CD14-positive monocyte (primary cell): ENCODE measurements around the gene SLC45A3. TPM values are rescaled to one million over a fixed set of nuclear protein-coding genes. Genes with fewer than 3 reads are reported as not detected.

ENCODE experiments used
- DNase-seq, 3 donors: peaks; one replicate each; pipeline ENCODE4 v3.0.0-alpha.2; 2011 to 2022
- H2AFZ ChIP-seq: 2 replicates; pipeline ENCODE4 v1.6.0; 2012; ENCODE audit warnings: mild to moderate bottlenecking, low read depth, low read length, inconsistent platforms; ENCODE audit not compliant: insufficient read depth, poor library complexity, severe bottlenecking
- H3K27ac ChIP-seq, 2 donors: 1 replicate in 1 of 2; 2 replicates in 1 of 2; pipeline ENCODE4 v1.5.1; 2012 to 2013; ENCODE audit warnings: low read length in 2 of 2, control low read depth in 1 of 2, inconsistent platforms in 1 of 2, low read depth in 1 of 2, mild to moderate bottlenecking in 1 of 2
- H3K27me3 ChIP-seq, 2 donors: one replicate each; pipeline versions ENCODE4 v1.6.0 to v1.6.1; 2011 to 2013; ENCODE audit warnings: low read length in 2 of 2; ENCODE audit not compliant: control insufficient read depth in 2 of 2, insufficient read depth in 2 of 2
- H3K36me3 ChIP-seq, 2 donors: replicated peaks in 1 of 2; 1 replicate in 1 of 2; 2 replicates in 1 of 2; pipeline versions ENCODE4 v1.5.1 to v1.6.1; 2012 to 2013; ENCODE audit warnings: low read length in 2 of 2, control low read depth in 1 of 2, inconsistent platforms in 1 of 2, mild to moderate bottlenecking in 1 of 2; ENCODE audit not compliant: insufficient read depth in 2 of 2, control insufficient read depth in 1 of 2
- H3K4me1 ChIP-seq, 2 donors: 1 replicate in 1 of 2; 2 replicates in 1 of 2; pipeline versions ENCODE4 v1.5.1 to v1.6.1; 2012 to 2013; ENCODE audit warnings: low read length in 2 of 2, control low read depth in 1 of 2, inconsistent platforms in 1 of 2, mild to moderate bottlenecking in 1 of 2, moderate library complexity in 1 of 2; ENCODE audit not compliant: insufficient read depth in 2 of 2, control insufficient read depth in 1 of 2
- H3K4me2 ChIP-seq: replicated peaks from 2 replicates; pipeline ENCODE3; 2012; ENCODE audit warnings: low read length, moderate library complexity, mild to moderate bottlenecking; ENCODE audit not compliant: poor library complexity, severe bottlenecking; ENCODE audit errors: extremely low read depth
- H3K4me3 ChIP-seq, 3 experiments: fragments of 200-600 bp in 1 of 3; sonication (generic) in 1 of 3; replicated peaks in 1 of 3; 1 replicate in 2 of 3; 2 replicates in 1 of 3; pipeline ENCODE4 v1.5.1; 2011 to 2013; ENCODE audit warnings: low read length in 3 of 3, mild to moderate bottlenecking in 3 of 3, control low read depth in 2 of 3, low read depth in 2 of 3, inconsistent platforms in 1 of 3, moderate library complexity in 1 of 3
- H3K79me2 ChIP-seq: 2 replicates; pipeline ENCODE4 v1.6.0; 2012; ENCODE audit warnings: mild to moderate bottlenecking, control low read depth, inconsistent platforms, low read length, moderate library complexity; ENCODE audit not compliant: insufficient read depth
- H3K9ac ChIP-seq: 2 replicates; pipeline ENCODE4 v1.6.0; 2017; ENCODE audit warnings: low read length, mild to moderate bottlenecking; ENCODE audit not compliant: insufficient read depth, poor library complexity, severe bottlenecking
- H3K9me3 ChIP-seq, 2 donors: replicated peaks in 1 of 2; 1 replicate in 1 of 2; 2 replicates in 1 of 2; pipeline versions ENCODE4 v1.5.1 to v1.6.1; 2012 to 2013; ENCODE audit warnings: low read length in 2 of 2, control low read depth in 1 of 2; ENCODE audit not compliant: control insufficient read depth in 1 of 2, insufficient read depth in 1 of 2
- H4K20me1 ChIP-seq: 2 replicates; pipeline ENCODE4 v1.6.0; 2012; ENCODE audit warnings: mild to moderate bottlenecking, low read length, control low read depth, moderate library complexity; ENCODE audit not compliant: insufficient read depth
- H3K27ac Mint-ChIP-seq, 7 donors: one replicate each; pipeline ENCODE4 v1.8.0; 2020; ENCODE audit warnings: mild to moderate bottlenecking in 7 of 7, mixed read lengths in 7 of 7, moderate library complexity in 6 of 7, inconsistent platforms in 2 of 7
- H3K27me3 Mint-ChIP-seq, 3 donors: one replicate each; pipeline ENCODE4 v1.8.0; 2021 to 2022; ENCODE audit warnings: low read depth in 3 of 3, mild to moderate bottlenecking in 3 of 3, mixed read lengths in 3 of 3, moderate library complexity in 3 of 3, inconsistent platforms in 1 of 3
- H3K36me3 Mint-ChIP-seq, 2 donors: one replicate each; pipeline ENCODE4 v1.8.0; 2020; ENCODE audit warnings: mixed read lengths in 2 of 2, inconsistent platforms in 1 of 2, mild to moderate bottlenecking in 1 of 2
- H3K4me1 Mint-ChIP-seq: one replicate; pipeline ENCODE4 v1.8.0; 2020; ENCODE audit warnings: mild to moderate bottlenecking, mixed read lengths
- H3K4me3 Mint-ChIP-seq, 2 donors: one replicate each; pipeline ENCODE4 v1.8.0; 2020; ENCODE audit warnings: mild to moderate bottlenecking in 2 of 2, mixed read lengths in 2 of 2, moderate library complexity in 1 of 2
- H3K9me3 Mint-ChIP-seq, 7 donors: one replicate each; pipeline ENCODE4 v1.8.0; 2020 to 2022; ENCODE audit warnings: mixed read lengths in 7 of 7, mild to moderate bottlenecking in 6 of 7, moderate library complexity in 6 of 7, inconsistent platforms in 2 of 7
- WGBS: methylation state at CpG from one replicate; pipeline ENCODE4 v1.1.5; 2013; ENCODE audit warnings: missing lambda C conversion rate; ENCODE audit not compliant: insufficient coverage; 5-methylcytosine and 5-hydroxymethylcytosine counted together
- intact Hi-C, 2 donors: fragments of 100-400 bp; cut with micrococcal nuclease; formaldehyde crosslinking; loops; one replicate each; pipeline versions ENCODE4 v1.15.0 to v1.15.1; 2023
- polyA plus RNA-seq, 3 donors: library from polyadenylated mRNA; depleted of rRNA in 1 of 3; unstranded in 2 of 3; stranded (reverse) in 1 of 3; fragments of 300-500 nt in 2 of 3; fragments of >200 nt in 1 of 3; fragmentation: Illumina TruSeq in 2 of 3; gene quantifications; 1 replicate in 2 of 3; 2 replicates in 1 of 3; pipeline ENCODE4 v1.2.3, GENCODE V29; 2012 to 2021
- TF ChIP-seq, protein P1 (sequence below): fragments of 200-600 bp; IDR thresholded peaks from one replicate; pipeline ENCODE4 v1.8.0; 2022; ENCODE audit warnings: antibody characterized with exemption, mild to moderate bottlenecking

Gene SLC45A3
- polyA plus RNA-seq, 3 donors, result 0.11 to 0.61 TPM; not detected in 1

- intact Hi-C loops, result no loop called here
- H3K27me3 Mint-ChIP-seq, result no peaks in the 10 kb centered on the region
- Histone ChIP-seq H4K20me1 (peaks cover 51% of the 10 kb centered on the region), H3K4me1 (peaks cover 6 to 7% of the 10 kb centered on the region in 2 donors), H3K27me3 (no peaks in the 10 kb centered on the region), H2AFZ (no peak overlapping the region), H3K9me3 (no peaks in the 10 kb centered on the region), H3K79me2 (peaks cover 39% of the 10 kb centered on the region), H3K36me3 (peaks cover 71 to 96% of the 10 kb centered on the region in 2 donors), H3K9ac (no peak overlapping the region), H3K4me3 (no peak overlapping the region), H3K27ac (no peak overlapping the region), H3K4me2 (no peak overlapping the region)
- TF ChIP-seq, protein P1, sequence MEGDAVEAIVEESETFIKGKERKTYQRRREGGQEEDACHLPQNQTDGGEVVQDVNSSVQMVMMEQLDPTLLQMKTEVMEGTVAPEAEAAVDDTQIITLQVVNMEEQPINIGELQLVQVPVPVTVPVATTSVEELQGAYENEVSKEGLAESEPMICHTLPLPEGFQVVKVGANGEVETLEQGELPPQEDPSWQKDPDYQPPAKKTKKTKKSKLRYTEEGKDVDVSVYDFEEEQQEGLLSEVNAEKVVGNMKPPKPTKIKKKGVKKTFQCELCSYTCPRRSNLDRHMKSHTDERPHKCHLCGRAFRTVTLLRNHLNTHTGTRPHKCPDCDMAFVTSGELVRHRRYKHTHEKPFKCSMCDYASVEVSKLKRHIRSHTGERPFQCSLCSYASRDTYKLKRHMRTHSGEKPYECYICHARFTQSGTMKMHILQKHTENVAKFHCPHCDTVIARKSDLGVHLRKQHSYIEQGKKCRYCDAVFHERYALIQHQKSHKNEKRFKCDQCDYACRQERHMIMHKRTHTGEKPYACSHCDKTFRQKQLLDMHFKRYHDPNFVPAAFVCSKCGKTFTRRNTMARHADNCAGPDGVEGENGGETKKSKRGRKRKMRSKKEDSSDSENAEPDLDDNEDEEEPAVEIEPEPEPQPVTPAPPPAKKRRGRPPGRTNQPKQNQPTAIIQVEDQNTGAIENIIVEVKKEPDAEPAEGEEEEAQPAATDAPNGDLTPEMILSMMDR, result no peak
- peaks cover 69 to 90% of the 10 kb centered on the region in 2 donors for H3K36me3 Mint-ChIP-seq
- H3K4me1 Mint-ChIP-seq, result peaks cover 8% of the 10 kb centered on the region
- no CpG with 5 or more reads among the region's 3 CpGs for whole genome bisulfite sequencing
- DNase-seq, result no peak
- no peak overlapping the region for H3K27ac Mint-ChIP-seq
- no peak overlapping the region for H3K4me3 Mint-ChIP-seq
- no peaks in the 10 kb centered on the region for H3K9me3 Mint-ChIP-seq
These were observed 60.9 kb downstream of the SLC45A3 start for GRCh38 chr1:205619376-205619775.

DNA sequence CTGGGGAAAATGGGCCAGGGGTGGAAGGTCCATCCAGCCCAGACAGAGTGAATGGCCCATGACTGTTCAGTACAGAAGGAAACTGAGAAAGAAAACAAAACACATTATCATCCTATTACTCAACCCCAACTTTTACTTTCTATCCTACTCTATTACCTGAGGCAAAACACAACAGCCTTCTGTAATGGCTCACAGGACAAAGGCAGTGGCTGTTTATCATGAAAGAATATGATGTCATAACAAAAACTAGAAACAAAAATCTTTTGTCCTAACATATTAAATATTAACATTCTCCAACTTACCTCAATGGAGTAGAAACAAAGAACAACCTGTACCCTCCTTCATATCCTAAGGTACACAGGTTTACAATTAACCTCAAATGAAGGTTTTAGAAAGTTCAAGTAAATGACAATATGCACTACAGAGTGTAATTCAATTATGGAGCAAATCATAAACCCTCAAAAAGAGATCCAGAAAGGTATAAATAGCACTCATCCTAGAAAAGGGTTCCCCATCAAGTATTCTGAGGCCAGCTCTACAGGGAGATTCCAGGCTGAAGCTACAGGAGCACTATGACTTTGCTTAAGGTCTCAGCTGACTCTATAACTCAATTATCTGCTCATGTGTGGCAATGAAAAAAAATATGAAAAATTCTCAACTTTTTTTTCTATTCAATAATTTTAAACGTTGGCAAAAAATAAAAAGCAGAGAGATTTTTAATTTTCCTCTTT lies 63.6 kb downstream of the SLC45A3 start:
- Mint-ChIP-seq H3K27me3 (no peaks in the 10 kb centered on the region), H3K9me3 (no peaks in the 10 kb centered on the region), H3K4me3 (no peak overlapping the region), H3K4me1 (no peaks in the 10 kb centered on the region), H3K36me3 (peaks cover 77 to 94% of the 10 kb centered on the region in 2 donors), H3K27ac (no peak overlapping the region)
- Histone ChIP-seq H3K27me3 (no peaks in the 10 kb centered on the region), H2AFZ (no peak overlapping the region), H3K4me3 (no peak overlapping the region), H3K36me3 (peaks cover 85 to 98% of the 10 kb centered on the region in 2 donors), H4K20me1 (peaks cover 36% of the 10 kb centered on the region), H3K4me1 (no peaks in the 10 kb centered on the region), H3K4me2 (no peak overlapping the region), H3K9me3 (no peaks in the 10 kb centered on the region), H3K9ac (no peak overlapping the region), H3K27ac (no peak overlapping the region), H3K79me2 (peaks cover 22% of the 10 kb centered on the region)
- whole genome bisulfite sequencing, result no CpG with 5 or more reads among the region's 1 CpG
- TF ChIP-seq, protein P1, result no peak
- no peak for DNase-seq
- intact Hi-C loops, result no loop called here
